Measurements from ENCODE around the gene LRRC73. TPM values are rescaled to one million over a fixed set of nuclear protein-coding genes. Genes with fewer than 3 reads are reported as not detected.

LRRC73 gene
- total RNA-seq, 1 experiment from 2014 or later, result 0.22 TPM

DNA sequence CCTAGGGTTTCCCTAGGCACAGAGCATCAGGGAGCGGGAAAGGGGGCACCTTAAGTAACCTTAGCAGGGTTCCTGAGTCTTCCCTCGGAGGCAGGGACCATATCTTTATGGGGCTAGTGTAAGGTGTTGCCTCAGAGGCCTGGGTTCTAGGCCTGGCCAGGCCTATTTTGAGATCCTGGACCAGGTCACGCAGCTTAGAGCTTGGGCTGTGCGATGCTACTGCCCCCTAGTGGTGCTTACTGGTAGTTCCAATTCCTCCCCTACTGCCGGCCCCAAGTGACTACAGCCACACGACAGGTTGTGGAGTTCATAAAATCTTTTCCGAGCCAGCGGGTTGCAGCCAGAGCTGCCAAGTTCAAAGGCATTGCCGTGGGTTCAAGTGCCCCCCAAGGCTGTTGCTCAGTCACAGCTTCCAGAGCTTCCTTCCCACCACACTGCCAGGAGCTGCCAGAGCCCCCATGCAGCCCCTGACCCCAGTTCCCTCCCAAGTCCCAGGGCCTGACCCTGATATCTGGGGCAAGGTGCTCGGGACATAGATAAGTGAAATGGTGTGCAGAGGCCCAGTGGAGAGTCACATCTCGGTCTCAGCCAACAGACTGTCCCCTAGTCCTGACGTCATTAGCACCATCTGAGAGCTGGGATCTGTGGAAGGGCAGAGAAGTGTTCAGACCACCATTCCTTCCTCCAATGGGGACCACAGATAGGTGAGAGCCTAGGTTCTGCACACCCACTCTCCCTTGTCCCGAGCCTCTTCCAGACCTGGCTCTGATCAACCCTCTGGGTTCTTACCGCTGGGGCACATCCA lies 3.3 kb downstream of the LRRC73 start:
- no peak overlapping the region for H3K4me2 ChIP-seq (ENCODE audit: low read length)
- CTCF ChIA-PET, result no interaction called here
- no peaks in the 10 kb centered on the region for H3K9me2 ChIP-seq (replicated peaks; ENCODE audit: low read length)
- H2AFZ ChIP-seq (ENCODE audit: low read length), result no peak overlapping the region
- no peak overlapping the region for H3K4me3 ChIP-seq (ENCODE audit: low read length)
- DNase-seq, result peak; percentile 89
- POLR2A ChIA-PET (ENCODE audit: unreplicated experiment), result interaction anchor here (0.6 kb wide), 2 partner anchors 69 to 145 kb away, joined by 3 to 6 read pairs; no protein-coding TSS in a partner anchor
- no TSS peak for BruUV-seq (replicated peaks)
- H3K27ac ChIP-seq (ENCODE audit: low read length), result no peak overlapping the region
- intact Hi-C loops (cut with micrococcal nuclease), result loop anchor here (1.0 to 10.0 kb wide), 4 partner anchors 53 to 245 kb away; partner anchors contain the start of gene ZNF318
- no peak overlapping the region for H3K9ac ChIP-seq (ENCODE audit: low read length)
- H3K36me3 ChIP-seq (ENCODE audit: low read depth, low read length), result peaks cover 7% of the 10 kb centered on the region; the same call in 1 of the 2 replicates
- H3F3A ChIP-seq (ENCODE audit: low read length, unreplicated experiment), result peaks cover 5% of the 10 kb centered on the region
- H3K27me3 ChIP-seq (ENCODE audit: low read length), result no peaks in the 10 kb centered on the region
- ATAC-seq, result peak; percentile 59
- H4K20me1 ChIP-seq (ENCODE audit: low read length), result no peaks in the 10 kb centered on the region
- H3K79me2 ChIP-seq (ENCODE audit: low read length), result no peaks in the 10 kb centered on the region
- no peaks in the 10 kb centered on the region for H3K9me3 ChIP-seq (ENCODE audit: low read length)
- H3K4me1 ChIP-seq (ENCODE audit: insufficient read depth, low read length), result peaks cover 7% of the 10 kb centered on the region
- TF ChIP-seq, protein P1, sequence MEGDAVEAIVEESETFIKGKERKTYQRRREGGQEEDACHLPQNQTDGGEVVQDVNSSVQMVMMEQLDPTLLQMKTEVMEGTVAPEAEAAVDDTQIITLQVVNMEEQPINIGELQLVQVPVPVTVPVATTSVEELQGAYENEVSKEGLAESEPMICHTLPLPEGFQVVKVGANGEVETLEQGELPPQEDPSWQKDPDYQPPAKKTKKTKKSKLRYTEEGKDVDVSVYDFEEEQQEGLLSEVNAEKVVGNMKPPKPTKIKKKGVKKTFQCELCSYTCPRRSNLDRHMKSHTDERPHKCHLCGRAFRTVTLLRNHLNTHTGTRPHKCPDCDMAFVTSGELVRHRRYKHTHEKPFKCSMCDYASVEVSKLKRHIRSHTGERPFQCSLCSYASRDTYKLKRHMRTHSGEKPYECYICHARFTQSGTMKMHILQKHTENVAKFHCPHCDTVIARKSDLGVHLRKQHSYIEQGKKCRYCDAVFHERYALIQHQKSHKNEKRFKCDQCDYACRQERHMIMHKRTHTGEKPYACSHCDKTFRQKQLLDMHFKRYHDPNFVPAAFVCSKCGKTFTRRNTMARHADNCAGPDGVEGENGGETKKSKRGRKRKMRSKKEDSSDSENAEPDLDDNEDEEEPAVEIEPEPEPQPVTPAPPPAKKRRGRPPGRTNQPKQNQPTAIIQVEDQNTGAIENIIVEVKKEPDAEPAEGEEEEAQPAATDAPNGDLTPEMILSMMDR (conservative IDR thresholded peaks at IDR 0.05; ENCODE audit: low read depth, low read length), result peak; percentile 94
- no peak for TF ChIP-seq EZH2phosphoT487 (IDR thresholded peaks at IDR 0.05; ENCODE audit: borderline replicate concordance, low read length)

DNA sequence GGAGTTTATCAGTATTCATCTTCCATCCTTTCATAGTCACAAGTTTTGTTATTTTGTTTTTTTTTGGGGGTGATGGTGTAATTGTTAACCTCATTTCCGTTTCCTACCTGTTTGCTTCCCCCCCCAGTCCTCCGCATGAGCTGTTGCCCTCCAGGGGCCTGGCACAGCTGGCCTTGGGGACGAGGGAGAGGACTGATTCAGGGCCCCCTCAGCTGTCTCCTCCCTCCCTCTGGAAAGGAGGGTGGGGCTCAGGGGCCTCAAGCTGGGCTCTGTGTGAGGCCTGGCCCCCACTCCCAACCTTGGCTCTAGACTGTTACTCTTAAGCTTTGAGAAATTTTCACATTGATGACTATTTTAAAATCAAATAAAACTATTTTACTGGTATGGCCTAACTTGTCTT lies 4.0 kb downstream of the LRRC73 start:
- intact Hi-C loops (cut with micrococcal nuclease), result loop anchor here (1.0 to 10.0 kb wide), 4 partner anchors 52 to 244 kb away; partner anchors contain the start of gene ZNF318
- BruUV-seq (replicated peaks), result no TSS peak
- peaks cover 7% of the 10 kb centered on the region; the same call in 1 of the 2 replicates for H3K36me3 ChIP-seq (ENCODE audit: low read depth, low read length)
- no peaks in the 10 kb centered on the region for H3K9me2 ChIP-seq (replicated peaks; ENCODE audit: low read length)
- ChIA-PET POLR2A (ENCODE audit: unreplicated experiment) (interaction anchor here (0.6 kb wide), 1 partner anchor 69 kb away, joined by 6 read pairs; no protein-coding TSS in a partner anchor), CTCF (interaction anchor here (0.6 to 0.8 kb wide), 3 partner anchors 22 to 171 kb away, joined by 4 to 6 read pairs (median 6); no protein-coding TSS in a partner anchor)
- ATAC-seq (no peak), DNase-seq (no peak)
- TF ChIP-seq EZH2 (IDR thresholded peaks at IDR 0.05; ENCODE audit: low read length, unreplicated experiment), result no peak
- TF ChIP-seq, protein P1 (conservative IDR thresholded peaks at IDR 0.05; ENCODE audit: low read depth, low read length), result no peak
- TF ChIP-seq EZH2phosphoT487 (IDR thresholded peaks at IDR 0.05; ENCODE audit: borderline replicate concordance, low read length), result no peak
- peaks cover 7% of the 10 kb centered on the region for H3K4me1 ChIP-seq (ENCODE audit: insufficient read depth, low read length)
- no peaks in the 10 kb centered on the region for H4K20me1 ChIP-seq (ENCODE audit: low read length)
- H3K4me3 ChIP-seq (ENCODE audit: low read length), result no peak overlapping the region
- H3K9me3 ChIP-seq (ENCODE audit: low read length), result no peaks in the 10 kb centered on the region
- H3K9ac ChIP-seq (ENCODE audit: low read length), result no peak overlapping the region
- no peaks in the 10 kb centered on the region for H3F3A ChIP-seq (ENCODE audit: low read length, unreplicated experiment)
- no peaks in the 10 kb centered on the region for H3K27me3 ChIP-seq (ENCODE audit: low read length)
- H3K79me2 ChIP-seq (ENCODE audit: low read length), result no peaks in the 10 kb centered on the region
- H2AFZ ChIP-seq (ENCODE audit: low read length), result no peak overlapping the region
- H3K27ac ChIP-seq (ENCODE audit: low read length), result no peak overlapping the region
- H3K4me2 ChIP-seq (ENCODE audit: low read length), result no peak overlapping the region

Measured in PC-3 (cell line).